OCI-LY1 (cell line): Measurements from ENCODE around the gene TRAPPC4.
"Not testable (repeated sequence)": the region's sequence is repeated elsewhere in the genome, so short reads cannot be mapped to it uniquely, and the experiment has no call there.

ENCODE experiments used
- CTCF ChIP-seq: fragments of 200-600 bp; sonication (generic), shearing (Covaris generic); IDR thresholded peaks from 2 replicates; pipeline ENCODE4 v1.5.1; 2017; ENCODE audit warnings: mild to moderate bottlenecking, antibody characterized with exemption, low read length, moderate library complexity, mixed read lengths
- EZH2 ChIP-seq: fragments of 200-600 bp; sonication (generic), shearing (Covaris generic); IDR thresholded peaks from 2 replicates; pipeline ENCODE4 v1.8.0; 2017; ENCODE audit warnings: borderline replicate concordance, mixed run types, mild to moderate bottlenecking, antibody characterized with exemption, low read length, moderate library complexity, mixed read lengths

- not testable (repeated sequence) for TF ChIP-seq CTCF, EZH2
Measured at GRCh38 chr11:119033421-119033820, 14.9 kb downstream of the TRAPPC4 start.
